ENCODE data around the gene SYCP3. TPM values are rescaled to one million over a fixed set of nuclear protein-coding genes. Genes with fewer than 3 reads are reported as not detected.
A peak's percentile ranks its signal among the peaks of the same experiment; 100 is the strongest.

Gene SYCP3
- total and polyA plus RNA-seq, 7 experiments from 2014 or later = 0.23 to 0.87 (median 0.56) TPM; not detected in 2

GRCh38 chr12:101781834-101782233, 42.6 kb upstream of the SYCP3 start:
- CTCF ChIA-PET = interaction anchor here (4.0 kb wide), 1 partner anchor 57 kb away, joined by 27 read pairs; no protein-coding TSS in a partner anchor
- Mint-ChIP-seq H3K36me3 (peaks cover 7 to 35% (median 15%) of the 10 kb centered on the region in 5 donors), H3K4me3 (no peak overlapping the region), H3K9me3 (no peaks in the 10 kb centered on the region), H3K27me3 (no peaks in the 10 kb centered on the region), H3K27ac (peak overlapping the region in 2 of 9 donors; percentile 57 to 81), H3K4me1 (peaks cover 0 to 44% (median 0%) of the 10 kb centered on the region in 7 donors)
- DNase-seq (no peak), ATAC-seq (no peak)
- H3K9me3 ChIP-seq (ENCODE audit: control insufficient read depth in 2 of 3, low read length in 3 of 3) = no peaks in the 10 kb centered on the region
- H3K4me1 ChIP-seq (ENCODE audit: control insufficient read depth in 2 of 2, insufficient read depth in 2 of 2, low read length in 2 of 2) = no peaks in the 10 kb centered on the region
- intact Hi-C loops (cut with micrococcal nuclease) = no loop called here
- no peaks in the 10 kb centered on the region for H3K27me3 ChIP-seq (ENCODE audit: control insufficient read depth in 2 of 2, insufficient read depth in 2 of 2, low read length in 2 of 2)
- no peak overlapping the region for H3K4me3 ChIP-seq (ENCODE audit: low read length)
- no peak overlapping the region for H3K27ac ChIP-seq (ENCODE audit: low read depth, low read length)
- POLR2A ChIA-PET = interaction anchor here (0.6 kb wide), 1 partner anchor 19 kb away, joined by 3 read pairs; no protein-coding TSS in a partner anchor
- peaks cover 0 to 29% (median 3%) of the 10 kb centered on the region in 3 experiments for H3K36me3 ChIP-seq (ENCODE audit: control insufficient read depth in 2 of 3, insufficient read depth in 3 of 3, low read length in 3 of 3)

- Mint-ChIP-seq H3K4me1 (peaks cover 0 to 50% (median 0%) of the 10 kb centered on the region in 7 donors), H3K4me3 (no peak overlapping the region), H3K27ac (peak overlapping the region in 4 of 9 donors; percentile 2 to 81 (median 60)), H3K9me3 (no peaks in the 10 kb centered on the region), H3K36me3 (peaks cover 7 to 37% (median 14%) of the 10 kb centered on the region in 5 donors), H3K27me3 (no peaks in the 10 kb centered on the region)
- POLR2A ChIA-PET = interaction anchor here (1.5 to 2.1 kb wide), 3 partner anchors 12 to 58 kb away, joined by 3 to 6 read pairs (median 5); no protein-coding TSS in a partner anchor
- peaks cover 0 to 32% (median 3%) of the 10 kb centered on the region in 3 experiments for H3K36me3 ChIP-seq (ENCODE audit: control insufficient read depth in 2 of 3, insufficient read depth in 3 of 3, low read length in 3 of 3)
- no peak overlapping the region for H3K27ac ChIP-seq (ENCODE audit: low read depth, low read length)
- intact Hi-C loops (cut with micrococcal nuclease) = no loop called here
- DNase-seq = no peak
- H3K4me3 ChIP-seq (ENCODE audit: low read length) = no peak overlapping the region
- H3K4me1 ChIP-seq (ENCODE audit: control insufficient read depth in 2 of 2, insufficient read depth in 2 of 2, low read length in 2 of 2) = no peaks in the 10 kb centered on the region
- no peak for ATAC-seq
- no peaks in the 10 kb centered on the region for H3K9me3 ChIP-seq (ENCODE audit: control insufficient read depth in 2 of 3, low read length in 3 of 3)
- H3K27me3 ChIP-seq (ENCODE audit: control insufficient read depth in 2 of 2, insufficient read depth in 2 of 2, low read length in 2 of 2) = no peaks in the 10 kb centered on the region
- CTCF ChIA-PET = interaction anchor here (0.8 to 4.0 kb wide), 3 partner anchors 42 to 59 kb away, joined by 3 to 27 read pairs (median 3); no protein-coding TSS in a partner anchor
These were observed 41.3 kb upstream of the SYCP3 start for GRCh38 chr12:101780599-101780998.

- peaks cover 0 to 51% (median 0%) of the 10 kb centered on the region in 7 donors for H3K4me1 Mint-ChIP-seq
- Histone ChIP-seq H3K27ac (ENCODE audit: low read depth, low read length) (no peak overlapping the region), H3K27me3 (ENCODE audit: control insufficient read depth in 2 of 2, insufficient read depth in 2 of 2, low read length in 2 of 2) (no peaks in the 10 kb centered on the region), H3K36me3 (ENCODE audit: control insufficient read depth in 2 of 3, insufficient read depth in 3 of 3, low read length in 3 of 3) (peaks cover 0 to 25% (median 3%) of the 10 kb centered on the region in 3 experiments), H3K9me3 (ENCODE audit: control insufficient read depth in 2 of 3, low read length in 3 of 3) (no peaks in the 10 kb centered on the region), H3K4me1 (ENCODE audit: control insufficient read depth in 2 of 2, insufficient read depth in 2 of 2, low read length in 2 of 2) (no peaks in the 10 kb centered on the region), H3K4me3 (ENCODE audit: low read length) (no peak overlapping the region)
- H3K36me3 Mint-ChIP-seq = peaks cover 6 to 34% (median 12%) of the 10 kb centered on the region in 5 donors
- H3K27me3 Mint-ChIP-seq = no peaks in the 10 kb centered on the region
- ATAC-seq (no peak), DNase-seq (no peak)
- H3K27ac Mint-ChIP-seq = peak overlapping the region in 3 of 9 donors; percentile 3 to 66 (median 55)
- POLR2A ChIA-PET = interaction anchor here (1.0 to 2.1 kb wide), 4 partner anchors 13 to 59 kb away, joined by 3 to 6 read pairs (median 4); no protein-coding TSS in a partner anchor
- H3K4me3 Mint-ChIP-seq = no peak overlapping the region
- intact Hi-C loops (cut with micrococcal nuclease) = loop anchor here in 1 of 2 donors (10.0 kb wide), 1 partner anchor 285 kb away; the partner anchor contains the start of gene WASHC3
- H3K9me3 Mint-ChIP-seq = no peaks in the 10 kb centered on the region
- CTCF ChIA-PET = interaction anchor here (0.8 to 4.0 kb wide), 4 partner anchors 43 to 60 kb away, joined by 3 to 27 read pairs (median 3); no protein-coding TSS in a partner anchor
These were observed 40.4 kb upstream of the SYCP3 start for GRCh38 chr12:101779626-101780025.

- Mint-ChIP-seq H3K4me3 (no peak overlapping the region), H3K27me3 (no peaks in the 10 kb centered on the region), H3K9me3 (no peaks in the 10 kb centered on the region), H3K4me1 (peaks cover 0 to 47% (median 0%) of the 10 kb centered on the region in 7 donors), H3K36me3 (peaks cover 4 to 31% (median 7%) of the 10 kb centered on the region in 5 donors), H3K27ac (peak overlapping the region in 3 of 9 donors; percentile 7 to 66 (median 55))
- Histone ChIP-seq H3K36me3 (ENCODE audit: control insufficient read depth in 2 of 3, insufficient read depth in 3 of 3, low read length in 3 of 3) (peaks cover 0 to 25% (median 3%) of the 10 kb centered on the region in 3 experiments), H3K9me3 (ENCODE audit: control insufficient read depth in 2 of 3, low read length in 3 of 3) (no peaks in the 10 kb centered on the region), H3K4me3 (ENCODE audit: low read length) (no peak overlapping the region), H3K4me1 (ENCODE audit: control insufficient read depth in 2 of 2, insufficient read depth in 2 of 2, low read length in 2 of 2) (no peaks in the 10 kb centered on the region), H3K27ac (ENCODE audit: low read depth, low read length) (no peak overlapping the region), H3K27me3 (ENCODE audit: control insufficient read depth in 2 of 2, insufficient read depth in 2 of 2, low read length in 2 of 2) (no peaks in the 10 kb centered on the region)
- DNase-seq = no peak
- CTCF ChIA-PET = interaction anchor here (1.1 to 4.0 kb wide), 2 partner anchors 44 to 60 kb away, joined by 3 to 27 read pairs; no protein-coding TSS in a partner anchor
- intact Hi-C loops (cut with micrococcal nuclease) = loop anchor here in 1 of 2 donors (10.0 kb wide), 1 partner anchor 286 kb away; the partner anchor contains the start of gene WASHC3
- no peak for ATAC-seq
- POLR2A ChIA-PET = interaction anchor here (1.0 to 2.1 kb wide), 4 partner anchors 14 to 59 kb away, joined by 3 to 6 read pairs (median 4); no protein-coding TSS in a partner anchor
These were observed 39.9 kb upstream of the SYCP3 start for GRCh38 chr12:101779200-101779599.

GRCh38 chr12:101777978-101778377, 38.7 kb upstream of the SYCP3 start:
- POLR2A ChIA-PET = interaction anchor here (0.7 kb wide), 1 partner anchor 60 kb away, joined by 3 read pairs; no protein-coding TSS in a partner anchor
- no peaks in the 10 kb centered on the region for H3K4me1 ChIP-seq (ENCODE audit: control insufficient read depth in 2 of 2, insufficient read depth in 2 of 2, low read length in 2 of 2)

GRCh38 chr12:101777485-101777884, 38.2 kb upstream of the SYCP3 start:
- ATAC-seq (peak; percentile 45), DNase-seq (no peak)
- POLR2A ChIA-PET = interaction anchor here (0.7 to 0.8 kb wide), 2 partner anchors 61 to 63 kb away, joined by 3 read pairs; no protein-coding TSS in a partner anchor
- H3K36me3 ChIP-seq (ENCODE audit: control insufficient read depth in 2 of 3, insufficient read depth in 3 of 3, low read length in 3 of 3) = peaks cover 0 to 21% (median 3%) of the 10 kb centered on the region in 3 experiments
- no peaks in the 10 kb centered on the region for H3K9me3 Mint-ChIP-seq
- no peak overlapping the region for H3K4me3 Mint-ChIP-seq
- H3K27me3 ChIP-seq (ENCODE audit: control insufficient read depth in 2 of 2, insufficient read depth in 2 of 2, low read length in 2 of 2) = no peaks in the 10 kb centered on the region
- H3K9me3 ChIP-seq (ENCODE audit: control insufficient read depth in 2 of 3, low read length in 3 of 3) = no peaks in the 10 kb centered on the region
- intact Hi-C loops (cut with micrococcal nuclease) = loop anchor here in 1 of 2 donors (10.0 kb wide), 1 partner anchor 287 kb away; the partner anchor contains the start of gene WASHC3
- no peaks in the 10 kb centered on the region for H3K27me3 Mint-ChIP-seq
- H3K4me1 ChIP-seq (ENCODE audit: control insufficient read depth in 2 of 2, insufficient read depth in 2 of 2, low read length in 2 of 2) = no peaks in the 10 kb centered on the region
- peaks cover 0 to 52% (median 5%) of the 10 kb centered on the region in 7 donors for H3K4me1 Mint-ChIP-seq
- CTCF ChIA-PET = interaction anchor here (0.7 to 3.4 kb wide), 6 partner anchors 13 to 71 kb away, joined by 3 to 23 read pairs (median 4); partner anchors contain the start of gene GNPTAB
- H3K27ac ChIP-seq (ENCODE audit: low read depth, low read length) = no peak overlapping the region
- H3K36me3 Mint-ChIP-seq = peaks cover 4 to 28% (median 7%) of the 10 kb centered on the region in 5 donors
- H3K4me3 ChIP-seq (ENCODE audit: low read length) = no peak overlapping the region
- H3K27ac Mint-ChIP-seq = peak overlapping the region in 5 of 9 donors; percentile 16 to 64 (median 33)

More at GRCh38 chr12:101777978-101778377, 38.7 kb upstream of the SYCP3 start:
- intact Hi-C loops (cut with micrococcal nuclease) = loop anchor here in 1 of 2 donors (10.0 kb wide), 1 partner anchor 287 kb away; the partner anchor contains the start of gene WASHC3
- CTCF ChIA-PET = interaction anchor here (0.7 to 3.4 kb wide), 3 partner anchors 52 to 64 kb away, joined by 3 to 23 read pairs (median 4); partner anchors contain the start of gene GNPTAB
- H3K4me1 Mint-ChIP-seq = peaks cover 0 to 54% (median 5%) of the 10 kb centered on the region in 7 donors
- peak overlapping the region in 1 of 9 donors; percentile 60 for H3K27ac Mint-ChIP-seq
- DNase-seq = no peak
- Histone ChIP-seq H3K9me3 (ENCODE audit: control insufficient read depth in 2 of 3, low read length in 3 of 3) (no peaks in the 10 kb centered on the region), H3K4me3 (ENCODE audit: low read length) (no peak overlapping the region), H3K27me3 (ENCODE audit: control insufficient read depth in 2 of 2, insufficient read depth in 2 of 2, low read length in 2 of 2) (no peaks in the 10 kb centered on the region), H3K36me3 (ENCODE audit: control insufficient read depth in 2 of 3, insufficient read depth in 3 of 3, low read length in 3 of 3) (peaks cover 0 to 25% (median 3%) of the 10 kb centered on the region in 3 experiments), H3K27ac (ENCODE audit: low read depth, low read length) (no peak overlapping the region)
- peaks cover 4 to 31% (median 7%) of the 10 kb centered on the region in 5 donors for H3K36me3 Mint-ChIP-seq
- H3K9me3 Mint-ChIP-seq = no peaks in the 10 kb centered on the region
- no peaks in the 10 kb centered on the region for H3K27me3 Mint-ChIP-seq
- no peak overlapping the region for H3K4me3 Mint-ChIP-seq
- ATAC-seq = no peak

Data from naive thymus-derived CD4-positive, alpha-beta T cell (primary cell).